Stimulated activated effector memory CD8-positive, alpha-beta T cell treated with anti-CD3 and anti-CD28 coated beads, Interleukin-12 subunit alpha, Interleukin-12 subunit beta, amount 100 ng/mL, for 72 hours (primary cell): ENCODE measurements around the gene MROH8.
"Not testable (repeated sequence)": the region's sequence is repeated elsewhere in the genome, so short reads cannot be mapped to it uniquely, and the experiment has no call there.

Experiments
- ATAC-seq: fragments of 150-1000 bp; cut with Tn5 transposase; 2 replicates; pipeline ENCODE4 v1.10.0; 2021
- DNase-seq, 2 donors: peaks; one replicate each; pipeline ENCODE4 v3.0.0; 2021 to 2022; ENCODE audit warnings: low spot score in 2 of 2
- H3K27ac Mint-ChIP-seq: one replicate; pipeline ENCODE4 v1.8.0; 2022; ENCODE audit warnings: mild to moderate bottlenecking, mixed read lengths
- H3K36me3 Mint-ChIP-seq: one replicate; pipeline ENCODE4 v1.8.0; 2022; ENCODE audit warnings: mild to moderate bottlenecking, mixed read lengths
- H3K4me1 Mint-ChIP-seq: one replicate; pipeline ENCODE4 v1.8.0; 2022; ENCODE audit warnings: mixed read lengths
- H3K4me3 Mint-ChIP-seq: one replicate; pipeline ENCODE4 v1.8.0; 2022; ENCODE audit warnings: mild to moderate bottlenecking, mixed read lengths
- H3K9me3 Mint-ChIP-seq: one replicate; pipeline ENCODE4 v1.8.0; 2022; ENCODE audit warnings: mixed read lengths

MROH8 gene

GRCh38 chr20:37185686-37186085 is 6.3 kb upstream of the MROH8 start:
- peak overlapping the region; percentile 48 for H3K27ac Mint-ChIP-seq
- peaks cover 100% of the 10 kb centered on the region for H3K36me3 Mint-ChIP-seq
- ATAC-seq: no peak
- H3K4me3 Mint-ChIP-seq: no peak overlapping the region
- no peak for DNase-seq
- no peaks in the 10 kb centered on the region for H3K9me3 Mint-ChIP-seq
- H3K4me1 Mint-ChIP-seq: peaks cover 72% of the 10 kb centered on the region

GRCh38 chr20:37179683-37180524 is 556 bp upstream of the MROH8 start:
- ATAC-seq: peak; percentile 2
- Mint-ChIP-seq H3K36me3 (peaks cover 62% of the 10 kb centered on the region), H3K9me3 (no peaks in the 10 kb centered on the region), H3K27ac (peak overlapping the region; percentile 98), H3K4me3 (peak overlapping the region; percentile 91), H3K4me1 (peaks cover 51% of the 10 kb centered on the region)
- no peak for DNase-seq

GRCh38 chr20:37172836-37173235 is 6.5 kb downstream of the MROH8 start:
- Mint-ChIP-seq H3K4me3 (no peak overlapping the region), H3K36me3 (no peaks in the 10 kb centered on the region), H3K27ac (no peak overlapping the region), H3K4me1 (peaks cover under 1% of the 10 kb centered on the region), H3K9me3 (no peaks in the 10 kb centered on the region)
- no peak for DNase-seq
- ATAC-seq: no peak

GRCh38 chr20:37166867-37167266 is 12.5 kb downstream of the MROH8 start:
- Mint-ChIP-seq H3K27ac (no peak overlapping the region), H3K9me3 (no peaks in the 10 kb centered on the region), H3K36me3 (no peaks in the 10 kb centered on the region), H3K4me1 (no peaks in the 10 kb centered on the region), H3K4me3 (no peak overlapping the region)
- DNase-seq: no peak
- no peak for ATAC-seq

- H3K4me3 Mint-ChIP-seq: no peak overlapping the region
Observed at GRCh38 chr20:37165031-37165430, 14.3 kb downstream of the MROH8 start.

GRCh38 chr20:37163832-37164554 is 15.4 kb downstream of the MROH8 start:
- ATAC-seq: no peak
- Mint-ChIP-seq H3K27ac (no peak overlapping the region), H3K4me1 (no peaks in the 10 kb centered on the region), H3K9me3 (no peaks in the 10 kb centered on the region), H3K36me3 (no peaks in the 10 kb centered on the region), H3K4me3 (no peak overlapping the region)
- no peak for DNase-seq

More at GRCh38 chr20:37165031-37165430, 14.3 kb downstream of the MROH8 start:
- DNase-seq (no peak), ATAC-seq (no peak)
- Mint-ChIP-seq H3K9me3 (no peaks in the 10 kb centered on the region), H3K4me1 (no peaks in the 10 kb centered on the region), H3K27ac (no peak overlapping the region), H3K36me3 (no peaks in the 10 kb centered on the region)

GRCh38 chr20:37162646-37163045 is 16.7 kb downstream of the MROH8 start:
- no peaks in the 10 kb centered on the region for H3K4me1 Mint-ChIP-seq
- H3K27ac Mint-ChIP-seq: no peak overlapping the region
- H3K9me3 Mint-ChIP-seq: no peaks in the 10 kb centered on the region
- DNase-seq: no peak
- no peak for ATAC-seq
- no peaks in the 10 kb centered on the region for H3K36me3 Mint-ChIP-seq
- H3K4me3 Mint-ChIP-seq: no peak overlapping the region

GRCh38 chr20:37161830-37162549 is 17.4 kb downstream of the MROH8 start:
- ATAC-seq: no peak
- no peaks in the 10 kb centered on the region for H3K9me3 Mint-ChIP-seq

GRCh38 chr20:37160683-37161082 is 18.7 kb downstream of the MROH8 start:
- Mint-ChIP-seq H3K27ac (peak overlapping the region; percentile 15), H3K4me3 (no peak overlapping the region), H3K9me3 (no peaks in the 10 kb centered on the region), H3K36me3 (no peaks in the 10 kb centered on the region), H3K4me1 (no peaks in the 10 kb centered on the region)
- no peak for ATAC-seq
- DNase-seq: no peak

More at GRCh38 chr20:37161830-37162549, 17.4 kb downstream of the MROH8 start:
- Mint-ChIP-seq H3K36me3 (no peaks in the 10 kb centered on the region), H3K4me1 (no peaks in the 10 kb centered on the region), H3K4me3 (no peak overlapping the region), H3K27ac (no peak overlapping the region)
- no peak for DNase-seq

- Mint-ChIP-seq H3K9me3 (no peaks in the 10 kb centered on the region), H3K36me3 (no peaks in the 10 kb centered on the region), H3K4me3 (no peak overlapping the region), H3K27ac (no peak overlapping the region), H3K4me1 (no peaks in the 10 kb centered on the region)
- no peak for DNase-seq
- no peak for ATAC-seq
Observed at GRCh38 chr20:37158248-37158647, 21.1 kb downstream of the MROH8 start.

- Mint-ChIP-seq H3K27ac (no peak overlapping the region), H3K4me1 (no peaks in the 10 kb centered on the region), H3K4me3 (no peak overlapping the region), H3K36me3 (no peaks in the 10 kb centered on the region), H3K9me3 (no peaks in the 10 kb centered on the region)
- no peak for DNase-seq
- ATAC-seq: no peak
Observed at GRCh38 chr20:37155987-37156386, 23.4 kb downstream of the MROH8 start.

- Mint-ChIP-seq H3K9me3 (no peaks in the 10 kb centered on the region), H3K36me3 (no peaks in the 10 kb centered on the region), H3K4me1 (no peaks in the 10 kb centered on the region), H3K4me3 (no peak overlapping the region), H3K27ac (no peak overlapping the region)
- ATAC-seq (no peak), DNase-seq (no peak)
Observed at GRCh38 chr20:37154684-37155298, 24.6 kb downstream of the MROH8 start.

- Mint-ChIP-seq H3K4me1 (no peaks in the 10 kb centered on the region), H3K27ac (no peak overlapping the region), H3K4me3 (no peak overlapping the region), H3K36me3 (no peaks in the 10 kb centered on the region), H3K9me3 (no peaks in the 10 kb centered on the region)
- DNase-seq: no peak
- no peak for ATAC-seq
Observed at GRCh38 chr20:37152284-37152683, 27.1 kb downstream of the MROH8 start.

- Mint-ChIP-seq H3K4me3 (no peak overlapping the region), H3K9me3 (no peaks in the 10 kb centered on the region), H3K4me1 (no peaks in the 10 kb centered on the region), H3K27ac (no peak overlapping the region), H3K36me3 (no peaks in the 10 kb centered on the region)
- DNase-seq (no peak), ATAC-seq (no peak)
Observed at GRCh38 chr20:37151529-37151928, 27.8 kb downstream of the MROH8 start.

- H3K27ac Mint-ChIP-seq: not testable (repeated sequence)
Observed at GRCh38 chr20:37150864-37151263, 28.5 kb downstream of the MROH8 start.

More at GRCh38 chr20:37150864-37151263, 28.5 kb downstream of the MROH8 start:
- not testable (repeated sequence) for H3K4me1 Mint-ChIP-seq, H3K36me3 Mint-ChIP-seq, DNase-seq, H3K4me3 Mint-ChIP-seq, ATAC-seq, H3K9me3 Mint-ChIP-seq
